Measurements from ENCODE around the gene GRIN1.

GRIN1 gene

GRCh38 chr9:137166380-137167229 lies 27.7 kb downstream of the GRIN1 start:
- no peak for DNase-seq

DNA sequence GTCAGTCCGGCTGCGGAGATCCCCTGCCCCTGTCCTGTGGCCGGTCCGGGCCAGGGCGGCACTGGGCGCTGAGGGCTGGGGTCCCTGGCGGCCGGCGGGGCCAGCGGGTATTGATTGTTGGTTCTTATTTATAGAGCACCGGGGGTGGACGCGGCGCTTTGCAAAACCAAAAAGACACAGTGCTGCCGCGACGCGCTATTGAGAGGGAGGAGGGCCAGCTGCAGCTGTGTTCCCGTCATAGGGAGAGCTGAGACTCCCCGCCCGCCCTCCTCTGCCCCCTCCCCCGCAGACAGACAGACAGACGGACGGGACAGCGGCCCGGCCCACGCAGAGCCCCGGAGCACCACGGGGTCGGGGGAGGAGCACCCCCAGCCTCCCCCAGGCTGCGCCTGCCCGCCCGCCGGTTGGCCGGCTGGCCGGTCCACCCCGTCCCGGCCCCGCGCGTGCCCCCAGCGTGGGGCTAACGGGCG lies 28.4 kb downstream of the GRIN1 start:
- DNase-seq, result no peak

DNA sequence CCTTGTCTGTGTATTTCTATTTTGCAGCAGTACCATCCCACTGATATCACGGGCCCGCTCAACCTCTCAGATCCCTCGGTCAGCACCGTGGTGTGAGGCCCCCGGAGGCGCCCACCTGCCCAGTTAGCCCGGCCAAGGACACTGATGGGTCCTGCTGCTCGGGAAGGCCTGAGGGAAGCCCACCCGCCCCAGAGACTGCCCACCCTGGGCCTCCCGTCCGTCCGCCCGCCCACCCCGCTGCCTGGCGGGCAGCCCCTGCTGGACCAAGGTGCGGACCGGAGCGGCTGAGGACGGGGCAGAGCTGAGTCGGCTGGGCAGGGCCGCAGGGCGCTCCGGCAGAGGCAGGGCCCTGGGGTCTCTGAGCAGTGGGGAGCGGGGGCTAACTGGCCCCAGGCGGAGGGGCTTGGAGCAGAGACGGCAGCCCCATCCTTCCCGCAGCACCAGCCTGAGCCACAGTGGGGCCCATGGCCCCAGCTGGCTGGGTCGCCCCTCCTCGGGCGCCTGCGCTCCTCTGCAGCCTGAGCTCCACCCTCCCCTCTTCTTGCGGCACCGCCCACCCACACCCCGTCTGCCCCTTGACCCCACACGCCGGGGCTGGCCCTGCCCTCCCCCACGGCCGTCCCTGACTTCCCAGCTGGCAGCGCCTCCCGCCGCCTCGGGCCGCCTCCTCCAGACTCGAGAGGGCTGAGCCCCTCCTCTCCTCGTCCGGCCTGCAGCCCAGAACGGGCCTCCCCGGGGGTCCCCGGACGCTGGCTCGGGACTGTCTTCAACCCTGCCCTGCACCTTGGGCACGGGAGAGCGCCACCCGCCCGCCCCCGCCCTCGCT lies 29.0 kb downstream of the GRIN1 start:
- no peak for DNase-seq

DNA sequence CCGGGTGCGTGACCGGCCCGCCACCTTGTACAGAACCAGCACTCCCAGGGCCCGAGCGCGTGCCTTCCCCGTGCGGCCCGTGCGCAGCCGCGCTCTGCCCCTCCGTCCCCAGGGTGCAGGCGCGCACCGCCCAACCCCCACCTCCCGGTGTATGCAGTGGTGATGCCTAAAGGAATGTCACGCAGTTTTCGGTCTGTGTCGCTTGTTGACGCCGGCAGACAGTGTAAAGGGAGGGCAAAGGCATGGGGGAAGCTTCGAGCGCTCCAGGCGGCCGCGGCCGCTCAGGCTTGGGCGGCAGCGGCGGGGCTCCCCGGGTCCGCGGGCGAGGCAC lies 29.6 kb downstream of the GRIN1 start:
- no peak for DNase-seq

DNA sequence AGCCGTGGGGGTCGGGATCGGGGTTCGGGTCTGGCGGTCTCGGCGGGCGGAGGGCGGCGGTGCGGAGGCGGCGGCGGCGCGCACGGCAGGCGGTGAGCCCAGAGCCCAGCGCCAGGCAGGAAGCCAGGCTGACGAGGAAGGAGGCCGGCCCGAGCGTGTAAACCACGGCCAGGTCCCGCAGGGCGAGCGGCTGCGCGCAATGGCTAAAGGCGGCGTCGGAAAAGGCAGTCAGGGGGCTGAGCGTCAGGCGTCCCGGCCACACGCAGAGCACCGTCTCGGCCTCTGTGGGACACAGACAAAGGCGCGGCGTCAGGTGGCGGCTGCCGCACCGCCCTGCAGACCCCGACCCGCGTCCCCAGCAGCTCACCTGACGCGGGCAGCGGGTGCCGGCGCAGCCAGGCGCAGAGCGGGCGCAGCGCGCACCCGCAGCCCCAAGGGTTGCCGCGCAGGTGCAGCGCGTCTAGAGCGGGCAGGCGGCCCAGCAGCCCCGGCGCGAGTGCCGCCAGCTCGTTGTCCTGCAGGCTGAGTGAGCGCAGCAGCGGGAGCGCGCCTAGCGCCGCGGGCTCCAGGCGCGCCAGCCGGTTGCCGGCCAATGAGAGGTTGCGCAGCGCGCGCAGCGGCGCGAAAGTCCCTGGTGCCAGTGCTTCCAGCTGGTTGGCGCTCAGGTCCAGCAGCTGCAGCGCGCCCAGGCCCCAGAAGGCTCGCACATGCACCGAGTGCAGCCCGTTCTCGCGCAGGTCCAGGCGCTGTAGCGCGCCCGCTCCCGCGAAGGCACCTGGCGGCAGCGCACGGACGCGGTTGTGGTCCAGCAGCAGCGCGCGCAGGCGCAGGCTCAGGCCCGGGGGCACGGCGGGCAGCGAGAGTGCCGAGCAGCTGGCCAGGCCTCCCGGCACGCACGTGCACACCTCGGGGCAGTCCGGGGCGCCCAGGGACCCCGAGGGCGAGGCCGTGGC lies 30.2 kb downstream of the GRIN1 start:
- DNase-seq, result no peak

- DNase-seq, result no peak
Measured at GRCh38 chr9:137169896-137170358, 31.0 kb downstream of the GRIN1 start, which contains the start of gene LRRC26. TSS of gene LRRC26 (minus strand) at chr9:137170051. CDS start at chr9:137169943, 108 bp downstream.

GRCh38 chr9:137170486-137171148 lies 31.7 kb downstream of the GRIN1 start:
- no peak for DNase-seq

DNA sequence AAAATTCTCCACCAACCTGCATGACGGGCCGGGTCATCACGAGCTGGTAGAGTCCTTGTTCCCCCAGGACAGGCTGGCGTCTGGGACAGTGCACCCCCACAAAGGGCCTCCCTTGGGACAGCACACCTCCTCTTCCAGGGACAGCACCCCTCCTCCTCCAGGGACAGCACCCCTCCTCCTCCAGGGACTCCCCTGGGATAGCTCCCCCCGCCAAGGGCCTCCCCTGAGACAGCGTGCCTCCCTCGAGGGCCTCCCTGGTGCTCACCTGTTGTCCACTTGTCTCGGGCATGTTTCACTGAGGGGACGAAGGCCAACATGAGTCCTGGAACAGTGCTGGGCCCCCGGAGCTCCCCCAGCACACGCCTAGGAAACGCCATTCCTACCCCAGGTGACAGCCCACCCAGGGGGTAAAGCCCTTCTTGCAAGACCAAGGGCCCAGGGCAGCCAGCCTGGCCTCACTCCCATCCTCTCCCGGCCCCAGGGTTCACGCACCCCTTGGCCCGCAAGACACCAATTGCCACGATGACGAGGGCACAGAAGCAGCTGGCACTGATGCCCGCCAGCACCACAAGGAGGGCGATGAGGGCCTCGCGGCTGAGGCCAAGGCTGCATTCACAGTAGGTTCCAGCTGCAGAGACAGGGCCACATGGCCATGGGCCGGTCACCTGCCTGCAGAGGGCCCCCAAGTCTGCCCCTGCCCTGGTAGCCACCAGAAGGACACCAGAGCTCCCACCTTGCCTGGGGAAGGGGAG lies 32.4 kb downstream of the GRIN1 start:
- DNase-seq, result no peak

- no peak for DNase-seq
Measured at GRCh38 chr9:137172901-137173795, 34.2 kb downstream of the GRIN1 start.

- no peak for DNase-seq
Measured at GRCh38 chr9:137173796-137174664, 35.1 kb downstream of the GRIN1 start.

DNA sequence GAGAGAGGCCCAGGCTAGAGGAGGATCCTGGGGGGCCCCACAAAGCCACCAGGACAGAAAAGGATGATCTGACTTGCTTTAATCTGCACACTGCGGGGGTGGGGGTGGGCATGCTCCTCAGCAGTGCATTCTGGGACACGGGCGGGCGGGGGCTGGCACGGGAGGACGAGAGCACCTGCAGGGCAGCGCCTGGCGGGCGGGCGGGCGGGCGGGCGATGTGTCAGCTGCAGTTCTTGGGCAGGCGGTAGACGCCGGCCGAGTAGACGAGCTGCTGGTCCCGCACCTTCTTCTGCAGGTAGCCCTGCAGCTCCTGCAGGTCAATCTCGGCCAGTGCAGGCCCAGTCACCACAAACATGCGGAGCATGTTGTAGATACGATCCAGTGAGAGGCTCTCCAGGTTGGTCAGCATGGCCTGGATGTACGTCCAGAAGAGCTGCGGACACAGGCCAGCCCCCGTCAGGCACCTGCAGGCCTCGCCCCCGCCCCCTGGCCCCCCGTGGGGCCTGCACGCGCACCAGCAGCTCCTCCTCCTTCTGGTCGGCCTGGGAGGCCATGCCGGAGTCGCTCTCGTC lies 35.9 kb downstream of the GRIN1 start:
- DNase-seq, result no peak

DNA sequence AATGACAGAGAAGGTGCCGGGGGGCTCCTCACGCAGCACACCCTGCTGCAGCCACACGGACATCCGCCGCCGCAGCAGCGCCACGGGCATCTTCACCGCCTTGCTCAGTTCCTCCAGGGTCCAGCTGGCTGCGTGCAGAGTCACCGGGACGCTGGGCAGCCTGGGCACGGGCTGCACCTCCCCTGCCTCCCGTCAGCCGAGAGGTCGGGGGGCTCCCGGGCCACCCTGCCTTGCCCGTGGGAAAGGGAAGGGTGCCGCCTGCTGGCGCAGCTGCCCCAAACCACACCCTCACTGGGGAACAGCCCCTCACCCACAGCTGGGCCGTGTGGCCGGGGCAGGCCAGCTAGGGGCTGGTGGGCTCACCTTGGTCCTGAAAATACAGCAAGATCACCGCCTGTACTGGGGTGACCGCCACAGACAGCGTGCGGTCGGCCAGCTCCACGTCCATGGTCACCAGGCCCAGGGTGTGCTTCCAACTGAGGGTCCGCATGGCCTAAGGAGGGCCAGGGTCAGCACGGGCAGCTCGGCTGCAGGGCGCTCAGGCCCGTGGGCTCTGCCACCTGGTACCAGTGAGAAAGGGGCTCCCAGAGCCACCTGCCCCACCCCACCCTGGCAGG lies 36.5 kb downstream of the GRIN1 start:
- no peak for DNase-seq

DNA sequence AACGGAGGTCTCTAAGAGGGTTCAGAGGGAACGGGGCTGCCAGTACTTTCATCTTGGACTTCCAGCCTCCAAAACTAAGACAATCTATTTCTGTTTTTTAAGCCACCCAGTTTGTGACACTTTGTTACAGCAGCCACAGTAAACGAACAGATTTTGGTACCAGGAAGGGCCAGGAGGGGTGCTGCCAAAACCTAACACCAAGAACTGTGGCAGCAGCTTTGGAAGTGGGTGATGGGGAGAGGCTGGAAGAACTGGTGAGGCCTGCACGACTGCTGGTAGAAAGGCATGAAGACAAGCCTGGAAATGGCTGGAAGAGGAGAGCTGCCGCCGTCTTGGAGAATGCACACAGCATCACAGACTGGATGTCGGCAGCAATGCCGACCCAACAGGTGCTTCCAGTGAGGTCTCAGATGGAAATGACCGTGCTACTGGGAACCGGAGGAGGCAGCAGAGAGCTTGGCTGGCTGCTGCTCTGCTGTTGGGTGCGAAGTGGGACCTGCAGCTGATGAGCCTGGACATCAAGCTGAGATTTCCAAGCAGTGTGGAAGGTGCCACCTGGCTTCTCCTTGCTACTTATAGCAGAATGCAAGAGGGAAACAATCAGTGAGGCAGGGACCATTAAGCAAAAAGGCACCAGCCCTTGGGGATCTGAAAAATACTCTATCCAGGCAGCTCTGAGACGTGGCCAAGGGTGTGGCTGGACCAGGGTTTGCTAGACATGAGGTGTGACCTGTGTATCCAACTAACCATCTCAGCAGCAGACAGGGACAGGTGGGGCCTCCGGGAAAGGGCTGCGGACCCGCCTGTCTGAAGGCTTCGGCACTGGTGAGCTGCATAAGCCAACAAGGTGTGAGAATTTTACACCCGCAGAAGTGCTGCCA lies 37.6 kb downstream of the GRIN1 start:
- peak; percentile 24 to 29 for DNase-seq

- no peak for DNase-seq
Measured at GRCh38 chr9:137178201-137178938, 39.4 kb downstream of the GRIN1 start.

GRCh38 chr9:137178939-137179630 lies 40.1 kb downstream of the GRIN1 start:
- no peak for DNase-seq

DNA sequence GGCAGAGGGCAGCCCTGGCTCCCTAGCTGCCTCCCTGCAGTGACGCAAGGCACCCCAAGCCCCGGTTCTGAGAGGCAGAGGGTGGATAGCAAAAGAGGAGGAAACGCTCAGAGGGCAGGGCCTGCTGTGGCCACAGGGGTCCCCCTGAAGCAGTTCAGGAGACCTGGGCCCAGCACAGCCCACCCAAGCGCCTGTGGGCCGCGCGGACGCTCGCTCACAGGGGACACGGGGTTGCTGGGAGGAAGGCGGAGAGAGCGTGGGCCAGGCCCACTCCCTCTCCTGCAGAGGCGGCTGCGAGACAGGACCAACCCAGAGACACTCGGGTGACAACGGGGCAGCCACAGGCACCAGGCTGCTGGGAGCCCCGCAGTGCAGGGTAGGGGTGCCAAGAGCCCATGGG lies 40.8 kb downstream of the GRIN1 start:
- DNase-seq, result no peak

All from CD4-positive, alpha-beta T cell treated with Interleukin-4 for 1 hour (primary cell).